HepG2 (cell line): ENCODE results near the gene PIK3CD. TPM values are rescaled to one million over a fixed set of nuclear protein-coding genes. Genes with fewer than 3 reads are reported as not detected.

Source experiments
- GMEB2 ChIP-seq: IDR thresholded peaks from 2 replicates; pipeline ENCODE4 v1.6.1; 2016; ENCODE audit warnings: missing biosample characterization, missing genetic modification reagents, low read depth
- LCORL ChIP-seq, 2 experiments: fragments of 450-650 bp in 1 of 2; sonication (generic) in 1 of 2; formaldehyde crosslinking in 1 of 2; IDR thresholded peaks; 2 replicates each; pipeline versions ENCODE4 v1.5.0 to v1.6.1; 2017 to 2020; ENCODE audit warnings: antibody characterized with exemption in 1 of 2, missing genetic modification reagents in 1 of 2
- RCOR2 ChIP-seq: IDR thresholded peaks from 2 replicates; pipeline ENCODE4 v1.6.1; 2016; ENCODE audit warnings: missing biosample characterization, missing genetic modification reagents
- SIN3B ChIP-seq: fragments of 150-350 bp; IDR thresholded peaks from 2 replicates; pipeline ENCODE4 v1.6.1; 2014; ENCODE audit warnings: low read length
- SIX4 ChIP-seq: sonication (generic); formaldehyde crosslinking; IDR thresholded peaks from 2 replicates; pipeline ENCODE4 v1.4.0; 2020; ENCODE audit warnings: missing genetic modification reagents
- SNAPC4 ChIP-seq: sonication (generic); formaldehyde crosslinking; IDR thresholded peaks from 2 replicates; pipeline ENCODE4 v1.4.0; 2020; ENCODE audit warnings: mild to moderate bottlenecking, missing genetic modification reagents
- XRCC5 ChIP-seq: fragments of 200-400 bp; formaldehyde crosslinking; optimal IDR thresholded peaks from 2 replicates; pipeline ENCODE3; 2017; ENCODE audit warnings: mild to moderate bottlenecking, low read length
- ZFP36 ChIP-seq: fragments of 150-350 bp; IDR thresholded peaks from 2 replicates; pipeline ENCODE4 v1.6.1; 2018; ENCODE audit warnings: borderline replicate concordance, low read length, low read depth; ENCODE audit not compliant: partially characterized antibody
- ZNF296 ChIP-seq: sonication (generic); formaldehyde crosslinking; conservative IDR thresholded peaks from 2 replicates; pipeline ENCODE4 v1.5.0; 2020; ENCODE audit warnings: mild to moderate bottlenecking, missing genetic modification reagents
- ZNF362 ChIP-seq: sonication (generic); formaldehyde crosslinking; IDR thresholded peaks from 2 replicates; pipeline ENCODE4 v1.4.0; 2020; ENCODE audit warnings: missing genetic modification reagents, mild to moderate bottlenecking, borderline replicate concordance
- ZNF501 ChIP-seq: sonication (generic); formaldehyde crosslinking; IDR thresholded peaks from 2 replicates; pipeline ENCODE4 v1.5.1; 2020; ENCODE audit warnings: mild to moderate bottlenecking, moderate library complexity, missing genetic modification reagents
- ZNF512B ChIP-seq: sonication (generic); formaldehyde crosslinking; IDR thresholded peaks from 2 replicates; pipeline ENCODE4 v1.5.1; 2020; ENCODE audit warnings: missing genetic modification reagents, mild to moderate bottlenecking, borderline replicate concordance
- ZNF577 ChIP-seq: sonication (generic); formaldehyde crosslinking; IDR thresholded peaks from 2 replicates; pipeline ENCODE4 v1.4.0; 2020; ENCODE audit warnings: mild to moderate bottlenecking, low read depth, missing genetic modification reagents, borderline replicate concordance
- ZNF713 ChIP-seq: sonication (generic); formaldehyde crosslinking; IDR thresholded peaks from 2 replicates; pipeline ENCODE4 v1.4.0; 2020; ENCODE audit warnings: mild to moderate bottlenecking, missing genetic modification reagents
- ZNF773 ChIP-seq: sonication (generic); formaldehyde crosslinking; IDR thresholded peaks from 2 replicates; pipeline ENCODE4 v1.4.0; 2020; ENCODE audit warnings: missing genetic modification reagents, borderline replicate concordance
- ZSCAN21 ChIP-seq: sonication (generic); formaldehyde crosslinking; IDR thresholded peaks from 2 replicates; pipeline ENCODE4 v1.8.0; 2022; ENCODE audit warnings: mild to moderate bottlenecking, missing genetic modification reagents, moderate library complexity, borderline replicate concordance
- ZSCAN29 ChIP-seq: sonication (generic); formaldehyde crosslinking; conservative IDR thresholded peaks from 2 replicates; pipeline ENCODE4 v1.4.0; 2020; ENCODE audit warnings: mild to moderate bottlenecking, missing genetic modification reagents
- polyA plus RNA-seq, 8 experiments: library from polyadenylated mRNA; depleted of rRNA in 3 of 8; stranded (reverse) in 7 of 8; unstranded in 1 of 8; fragments of >200 nt; fragmentation: Illumina TruSeq in 4 of 8; extraction: Trizol in 4 of 8; gene quantifications; 2 replicates each; pipeline versions ENCODE4 v1.2.1 to v1.2.3, GENCODE V29; 2011 to 2016; ENCODE audit warnings: low read depth in 4 of 8, missing spikeins in 1 of 8, mixed read lengths in 1 of 8; ENCODE audit not compliant: insufficient read depth in 1 of 8
- total RNA-seq, 5 experiments: library from RNA; depleted of rRNA; stranded (reverse); fragments of >200 nt; fragmentation: Illumina TruSeq; extraction: Trizol; gene quantifications; 2 replicates each; pipeline ENCODE4 v1.2.3, GENCODE V29; 2016; ENCODE audit warnings: low read depth in 1 of 5

PIK3CD gene
- total and polyA plus RNA-seq, 2 of the 13 experiments (the other 11 are each of a cell fraction or from before 2014, with no cell fraction given), result 7.1 to 10.0 TPM

- no peak for TF ChIP-seq ZNF713 (CRISPR knock-in tag)
- TF ChIP-seq ZFP36, result no peak
- TF ChIP-seq ZSCAN21, result no peak
- TF ChIP-seq SNAPC4 (CRISPR knock-in tag), result no peak; the same call in 1 of the 2 replicates
- TF ChIP-seq ZNF296 (CRISPR knock-in tag), result 0 out of 2 replicates have a peak, but pooled peaks have one; percentile 57
- TF ChIP-seq ZNF501 (CRISPR knock-in tag), result peak; percentile 74; the same call in 1 of the 2 replicates
- 0 out of 2 replicates have a peak, but pooled peaks have one; percentile 60 for TF ChIP-seq ZNF773 (CRISPR knock-in tag)
- peak; percentile 67 for TF ChIP-seq XRCC5
- TF ChIP-seq GMEB2 (CRISPR knock-in tag), result no peak
- 0 out of 2 replicates have a peak, but pooled peaks have one; percentile 35 for TF ChIP-seq LCORL (IDR thresholded peaks at IDR 0.05)
- peak; percentile 61 for TF ChIP-seq LCORL (CRISPR knock-in tag; IDR thresholded peaks at IDR 0.05)
- TF ChIP-seq SIN3B, result 0 out of 2 replicates have a peak, but pooled peaks have one; percentile 18
- TF ChIP-seq ZNF362 (CRISPR knock-in tag), result peak; percentile 77; the same call in 1 of the 2 replicates
- TF ChIP-seq ZNF512B (CRISPR knock-in tag), result no peak
- TF ChIP-seq SIX4, result 0 out of 2 replicates have a peak, but pooled peaks have one; percentile 21
- peak; percentile 62; the same call in 1 of the 2 replicates for TF ChIP-seq RCOR2 (CRISPR knock-in tag)
- peak; percentile 72 for TF ChIP-seq ZSCAN29 (CRISPR knock-in tag)
- 0 out of 2 replicates have a peak, but pooled peaks have one; percentile 24 for TF ChIP-seq ZNF577 (CRISPR knock-in tag)
These were observed 65.9 kb downstream of the PIK3CD start (continued) for GRCh38 chr1:9717193-9718005.
